Right lobe of liver (tissue), 4 donors: Measurements from ENCODE around the gene PTEN.

Experiments used
- POLR2A ChIP-seq: fragments of 450-650 bp; IDR thresholded peaks from one replicate; pipeline ENCODE4 v1.6.1; 2017; ENCODE audit warnings: antibody characterized with exemption, mild to moderate bottlenecking
- TF ChIP-seq, protein P1 (sequence below), 4 donors: fragments of 200-600 bp in 3 of 4; fragments of 450-650 bp in 1 of 4; IDR thresholded peaks; one replicate each; pipeline versions ENCODE4 v1.5.1 to v1.8.0; 2016 to 2022; ENCODE audit warnings: antibody characterized with exemption in 4 of 4, mild to moderate bottlenecking in 2 of 4
- donor health status: DM: no; HTN: no; CAD: no.
- donor health status: DM: no; HTN: no; CAD: no.
- donor health status: DM: no; HTN: yes; CAD: no.

- TF ChIP-seq POLR2A = no peak
- TF ChIP-seq, protein P1, sequence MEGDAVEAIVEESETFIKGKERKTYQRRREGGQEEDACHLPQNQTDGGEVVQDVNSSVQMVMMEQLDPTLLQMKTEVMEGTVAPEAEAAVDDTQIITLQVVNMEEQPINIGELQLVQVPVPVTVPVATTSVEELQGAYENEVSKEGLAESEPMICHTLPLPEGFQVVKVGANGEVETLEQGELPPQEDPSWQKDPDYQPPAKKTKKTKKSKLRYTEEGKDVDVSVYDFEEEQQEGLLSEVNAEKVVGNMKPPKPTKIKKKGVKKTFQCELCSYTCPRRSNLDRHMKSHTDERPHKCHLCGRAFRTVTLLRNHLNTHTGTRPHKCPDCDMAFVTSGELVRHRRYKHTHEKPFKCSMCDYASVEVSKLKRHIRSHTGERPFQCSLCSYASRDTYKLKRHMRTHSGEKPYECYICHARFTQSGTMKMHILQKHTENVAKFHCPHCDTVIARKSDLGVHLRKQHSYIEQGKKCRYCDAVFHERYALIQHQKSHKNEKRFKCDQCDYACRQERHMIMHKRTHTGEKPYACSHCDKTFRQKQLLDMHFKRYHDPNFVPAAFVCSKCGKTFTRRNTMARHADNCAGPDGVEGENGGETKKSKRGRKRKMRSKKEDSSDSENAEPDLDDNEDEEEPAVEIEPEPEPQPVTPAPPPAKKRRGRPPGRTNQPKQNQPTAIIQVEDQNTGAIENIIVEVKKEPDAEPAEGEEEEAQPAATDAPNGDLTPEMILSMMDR (IDR thresholded peaks at IDR 0.05) = no peak
Measured at GRCh38 chr10:87838650-87839049, 24.8 kb upstream of the PTEN start.
